AG09309 (cell line): ENCODE data around the gene USO1.

Source experiments
- DNase-seq: peaks from one replicate; pipeline ENCODE4 v3.0.0-alpha.2; 2010; ENCODE audit warnings: low read depth
- H3K4me3 ChIP-seq: 2 replicates; pipeline ENCODE4 v1.5.1; 2011; ENCODE audit warnings: mild to moderate bottlenecking, low read depth, low read length, moderate library complexity; ENCODE audit not compliant: control insufficient read depth
- TF ChIP-seq, protein P1 (sequence below): IDR thresholded peaks from 2 replicates; pipeline ENCODE4 v1.5.1; 2011; ENCODE audit warnings: mild to moderate bottlenecking, low read depth, low read length, inconsistent platforms; ENCODE audit not compliant: insufficient read depth, control insufficient read depth; ENCODE audit errors: missing control alignments

The USO1 gene

DNA sequence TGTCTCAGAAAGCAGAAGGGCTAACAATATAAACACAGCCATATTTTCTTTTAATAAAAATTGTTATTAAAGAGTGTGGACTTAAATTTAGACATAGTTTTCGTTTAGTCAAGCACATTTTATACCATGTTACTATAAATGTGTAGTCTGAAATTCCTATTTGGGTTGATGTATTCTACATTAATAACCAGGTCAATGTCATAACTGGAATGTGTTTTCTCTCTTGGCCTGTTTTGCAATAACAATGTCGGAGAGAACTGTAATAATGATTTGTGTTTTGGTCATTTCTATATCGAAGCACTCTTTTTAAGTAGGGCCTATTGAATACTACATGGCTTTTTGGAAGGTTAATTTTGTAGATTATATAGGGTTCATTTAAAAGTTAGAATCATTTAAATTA, 5.5 kb downstream of the USO1 start:
- no peak overlapping the region for H3K4me3 ChIP-seq
- TF ChIP-seq, protein P1, sequence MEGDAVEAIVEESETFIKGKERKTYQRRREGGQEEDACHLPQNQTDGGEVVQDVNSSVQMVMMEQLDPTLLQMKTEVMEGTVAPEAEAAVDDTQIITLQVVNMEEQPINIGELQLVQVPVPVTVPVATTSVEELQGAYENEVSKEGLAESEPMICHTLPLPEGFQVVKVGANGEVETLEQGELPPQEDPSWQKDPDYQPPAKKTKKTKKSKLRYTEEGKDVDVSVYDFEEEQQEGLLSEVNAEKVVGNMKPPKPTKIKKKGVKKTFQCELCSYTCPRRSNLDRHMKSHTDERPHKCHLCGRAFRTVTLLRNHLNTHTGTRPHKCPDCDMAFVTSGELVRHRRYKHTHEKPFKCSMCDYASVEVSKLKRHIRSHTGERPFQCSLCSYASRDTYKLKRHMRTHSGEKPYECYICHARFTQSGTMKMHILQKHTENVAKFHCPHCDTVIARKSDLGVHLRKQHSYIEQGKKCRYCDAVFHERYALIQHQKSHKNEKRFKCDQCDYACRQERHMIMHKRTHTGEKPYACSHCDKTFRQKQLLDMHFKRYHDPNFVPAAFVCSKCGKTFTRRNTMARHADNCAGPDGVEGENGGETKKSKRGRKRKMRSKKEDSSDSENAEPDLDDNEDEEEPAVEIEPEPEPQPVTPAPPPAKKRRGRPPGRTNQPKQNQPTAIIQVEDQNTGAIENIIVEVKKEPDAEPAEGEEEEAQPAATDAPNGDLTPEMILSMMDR, result no peak
- DNase-seq, result no peak

DNA sequence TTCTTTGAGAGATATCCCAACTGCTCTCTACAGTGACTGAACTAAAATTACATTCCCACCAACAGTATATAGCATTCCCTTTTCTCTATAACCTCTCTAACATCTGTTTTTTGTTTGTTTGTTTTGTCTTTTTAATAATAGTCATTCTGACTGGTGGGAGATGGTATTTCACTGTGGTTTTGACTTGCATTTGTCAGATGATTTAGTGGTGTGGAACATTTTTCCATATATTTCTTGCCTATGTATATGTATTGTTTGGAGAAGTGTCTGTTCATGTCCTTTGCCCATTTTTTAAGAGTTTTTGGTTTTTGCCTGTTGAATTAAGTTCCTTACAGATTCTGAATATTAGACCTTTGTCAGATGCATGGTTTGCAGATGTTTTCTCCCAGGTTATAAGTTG, 9.0 kb downstream of the USO1 start:
- DNase-seq, result no peak
- TF ChIP-seq, protein P1, result no peak
- H3K4me3 ChIP-seq, result no peak overlapping the region

DNA sequence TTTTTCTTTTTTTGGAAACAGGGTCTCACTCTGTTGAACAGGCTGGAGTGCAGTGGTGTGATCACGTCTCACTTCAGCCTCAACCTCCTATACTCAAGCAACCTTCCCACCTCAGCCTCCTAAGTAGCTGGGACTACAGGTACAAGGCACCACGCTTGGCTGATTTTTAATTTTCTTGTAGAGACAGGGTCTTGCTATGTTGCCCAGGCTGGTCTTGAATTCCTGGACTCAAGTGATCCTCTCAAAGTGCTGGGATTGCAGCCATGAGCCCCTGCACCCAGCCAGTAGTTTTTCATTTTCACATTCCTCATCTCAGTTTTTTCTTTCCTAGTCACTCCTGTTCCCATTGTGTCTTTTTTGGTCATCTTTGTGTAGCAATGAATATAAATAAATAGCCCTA, 11.1 kb downstream of the USO1 start:
- DNase-seq, result no peak
- TF ChIP-seq, protein P1, result no peak
- H3K4me3 ChIP-seq, result no peak overlapping the region

DNA sequence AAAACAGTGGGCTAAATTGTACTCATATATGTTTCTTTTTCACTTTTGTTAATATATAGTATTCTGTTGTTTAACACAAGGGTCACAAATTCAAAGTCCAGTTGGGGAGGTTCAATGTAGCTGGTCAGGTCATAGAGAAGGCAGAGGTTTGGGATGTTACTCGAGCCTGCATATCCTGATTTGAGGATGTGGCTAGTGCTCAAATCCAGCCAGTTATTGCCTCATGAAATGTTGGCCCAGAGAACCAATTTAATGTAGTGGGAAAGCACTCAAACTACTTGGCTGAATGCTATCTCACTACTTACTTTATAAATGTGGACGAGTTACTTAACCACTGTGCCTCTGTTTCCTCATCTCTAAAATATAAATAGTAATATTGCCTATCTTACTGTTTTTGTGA, 12.5 kb downstream of the USO1 start:
- no peak for DNase-seq
- TF ChIP-seq, protein P1, result no peak
- H3K4me3 ChIP-seq, result no peak overlapping the region

DNA sequence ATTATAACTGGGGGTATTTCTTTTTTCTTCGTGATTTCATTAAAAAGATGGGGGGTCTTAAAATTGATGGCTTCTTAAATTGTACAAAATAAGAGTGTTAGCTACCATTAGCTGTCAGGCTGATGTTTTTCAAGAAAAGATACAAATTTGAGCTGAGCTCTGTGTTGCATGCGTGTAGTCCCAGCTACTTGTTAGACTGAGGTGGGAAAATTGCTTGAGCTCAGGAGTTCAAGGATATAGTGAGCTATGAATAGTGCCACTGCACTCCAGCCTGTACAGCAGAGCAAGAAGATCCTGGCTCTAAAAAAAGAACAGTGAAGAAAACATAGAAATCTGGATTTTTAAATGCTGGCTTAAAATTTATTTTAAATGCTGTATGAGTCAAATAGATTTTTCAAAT, 13.0 kb downstream of the USO1 start:
- H3K4me3 ChIP-seq, result no peak overlapping the region
- no peak for DNase-seq
- TF ChIP-seq, protein P1, result no peak

DNA sequence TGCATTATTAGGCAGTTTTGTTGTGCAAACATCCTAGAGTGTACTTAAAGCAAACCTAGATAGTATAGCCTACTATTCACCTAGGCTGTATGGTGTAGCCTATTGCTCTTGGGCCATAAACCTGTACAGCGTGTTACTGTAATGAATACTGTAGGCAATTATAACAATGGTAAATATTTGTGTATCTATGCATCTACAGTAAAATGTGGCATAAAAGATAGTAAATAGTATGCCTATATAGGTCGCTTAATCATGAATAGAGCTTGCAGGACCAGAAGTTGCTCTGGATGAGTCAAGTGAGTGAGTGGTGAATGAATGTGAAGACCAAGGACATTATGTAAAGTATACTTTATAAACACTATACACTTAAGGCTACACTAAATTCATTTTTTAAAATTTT, 16.6 kb downstream of the USO1 start:
- DNase-seq, result no peak
- TF ChIP-seq, protein P1, result no peak
- H3K4me3 ChIP-seq, result no peak overlapping the region

DNA sequence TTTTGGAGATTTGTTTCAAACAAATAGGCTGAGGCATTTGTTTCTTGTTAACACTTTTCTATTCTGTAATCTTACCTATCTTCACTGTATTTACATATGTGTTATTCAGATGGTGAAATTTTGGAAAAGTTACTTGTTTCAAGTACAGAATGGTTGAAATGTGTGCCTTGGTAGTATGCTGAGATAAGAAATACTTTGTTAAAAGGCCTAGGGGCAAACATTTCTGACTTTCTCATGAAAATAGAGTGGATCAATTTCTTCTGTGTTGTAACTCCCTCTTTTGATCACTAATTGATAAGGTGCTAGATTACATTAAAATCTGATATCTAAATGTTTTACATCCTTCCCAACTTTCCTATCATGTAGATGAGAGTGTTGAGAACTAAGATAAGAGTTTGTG, 18.1 kb downstream of the USO1 start:
- H3K4me3 ChIP-seq, result no peak overlapping the region
- TF ChIP-seq, protein P1, result no peak
- no peak for DNase-seq
